Smooth muscle cell (in vitro differentiated cells): ENCODE measurements around the gene SSPN. TPM values are rescaled to one million over a fixed set of nuclear protein-coding genes. Genes with fewer than 3 reads are reported as not detected.
"Not testable (repeated sequence)": the region's sequence is repeated elsewhere in the genome, so short reads cannot be mapped to it uniquely, and the experiment has no call there.

Source experiments
- DNase-seq: peaks from one replicate; lab custom pipeline; 2025; ENCODE audit not compliant: unreplicated experiment; lab: John Stamatoyannopoulos, UW
- H2AFZ ChIP-seq: fragments of 200-600 bp; sonication (generic); 2 replicates; pipeline ENCODE4 v1.6.0; 2016; ENCODE audit warnings: antibody characterized with exemption, low read depth, mild to moderate bottlenecking
- H3F3A ChIP-seq: fragments of 200-600 bp; sonication (generic); 2 replicates; pipeline ENCODE4 v1.6.0; 2017; ENCODE audit warnings: antibody characterized with exemption, low read depth
- H3K27ac ChIP-seq: fragments of 200-600 bp; sonication (generic); 2 replicates; pipeline ENCODE4 v1.5.1; 2016; ENCODE audit warnings: low read depth, mild to moderate bottlenecking
- H3K27me3 ChIP-seq: fragments of 200-600 bp; sonication (generic); 2 replicates; pipeline ENCODE4 v1.6.1; 2016; ENCODE audit warnings: low read depth, mild to moderate bottlenecking
- H3K36me3 ChIP-seq: fragments of 200-600 bp; sonication (generic); 2 replicates; pipeline ENCODE4 v1.5.1; 2016; ENCODE audit warnings: low read depth
- H3K4me1 ChIP-seq: fragments of 200-600 bp; sonication (generic); 2 replicates; pipeline ENCODE4 v1.5.1; 2016; ENCODE audit warnings: low read depth
- H3K4me2 ChIP-seq: fragments of 200-600 bp; sonication (generic); 2 replicates; pipeline ENCODE4 v1.6.0; 2016; ENCODE audit warnings: mild to moderate bottlenecking
- H3K4me3 ChIP-seq: fragments of 200-600 bp; sonication (generic); 2 replicates; pipeline ENCODE4 v1.5.1; 2016; ENCODE audit warnings: mild to moderate bottlenecking
- H3K79me2 ChIP-seq: fragments of 200-600 bp; sonication (generic); 2 replicates; pipeline ENCODE4 v1.6.0; 2016; ENCODE audit warnings: low read depth, mild to moderate bottlenecking
- H3K9ac ChIP-seq: fragments of 200-600 bp; sonication (generic); 2 replicates; pipeline ENCODE4 v1.6.0; 2016; ENCODE audit warnings: low read depth
- H3K9me3 ChIP-seq: fragments of 200-600 bp; sonication (generic); replicated peaks from 2 replicates; pipeline ENCODE4 v1.5.1; 2016; ENCODE audit warnings: low read depth
- H4K20me1 ChIP-seq: fragments of 200-600 bp; sonication (generic); 2 replicates; pipeline ENCODE4 v1.6.0; 2016; ENCODE audit warnings: low read depth
- WGBS: methylation state at CpG from one replicate; pipeline ENCODE4 v1.1.7; 2016; ENCODE audit warnings: low lambda C conversion rate; 5-methylcytosine and 5-hydroxymethylcytosine counted together
- polyA plus RNA-seq: library from polyadenylated mRNA; unstranded; fragments of >200 nt; fragmentation: Nextera tagmentation; extraction: Ambion mirVana; gene quantifications from 2 replicates; pipeline ENCODE4 v1.2.1, GENCODE V29; 2016
- total RNA-seq: library from RNA; depleted of rRNA; stranded (reverse); fragments of >200 nt; gene quantifications from 2 replicates; pipeline ENCODE4 v1.2.3, GENCODE V29; 2014
- TF ChIP-seq, protein P1 (sequence below): fragments of 200-600 bp; sonication (generic); IDR thresholded peaks from 2 replicates; pipeline ENCODE4 v1.5.1; 2017; ENCODE audit warnings: borderline replicate concordance, mild to moderate bottlenecking, antibody characterized with exemption; ENCODE audit not compliant: insufficient read depth, poor library complexity, severe bottlenecking

Gene SSPN
- total and polyA plus RNA-seq, 2 experiments from 2014 or later, result 22.6 to 24.4 TPM

DNA sequence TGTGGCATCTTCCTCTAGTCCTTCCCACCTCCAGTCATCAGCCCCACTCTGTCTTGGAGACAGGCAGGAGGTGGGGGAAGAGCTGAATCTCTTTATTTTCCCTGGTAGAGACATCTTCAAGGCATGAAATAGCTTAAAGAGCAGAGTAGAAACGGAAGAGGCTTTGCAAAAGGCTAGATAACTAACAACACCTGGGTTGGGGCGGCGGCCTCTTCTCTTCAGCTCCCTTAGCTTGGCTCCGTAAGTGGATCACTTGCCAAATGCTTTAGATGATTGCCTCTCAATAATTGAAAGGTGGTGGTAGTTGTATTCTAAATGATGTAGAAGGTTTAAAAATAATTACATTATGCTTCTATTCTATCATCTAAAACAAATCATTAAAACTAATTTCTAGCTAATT, 36.1 kb downstream of the SSPN start:
- H3K27me3 ChIP-seq, result no peaks in the 10 kb centered on the region
- TF ChIP-seq, protein P1, sequence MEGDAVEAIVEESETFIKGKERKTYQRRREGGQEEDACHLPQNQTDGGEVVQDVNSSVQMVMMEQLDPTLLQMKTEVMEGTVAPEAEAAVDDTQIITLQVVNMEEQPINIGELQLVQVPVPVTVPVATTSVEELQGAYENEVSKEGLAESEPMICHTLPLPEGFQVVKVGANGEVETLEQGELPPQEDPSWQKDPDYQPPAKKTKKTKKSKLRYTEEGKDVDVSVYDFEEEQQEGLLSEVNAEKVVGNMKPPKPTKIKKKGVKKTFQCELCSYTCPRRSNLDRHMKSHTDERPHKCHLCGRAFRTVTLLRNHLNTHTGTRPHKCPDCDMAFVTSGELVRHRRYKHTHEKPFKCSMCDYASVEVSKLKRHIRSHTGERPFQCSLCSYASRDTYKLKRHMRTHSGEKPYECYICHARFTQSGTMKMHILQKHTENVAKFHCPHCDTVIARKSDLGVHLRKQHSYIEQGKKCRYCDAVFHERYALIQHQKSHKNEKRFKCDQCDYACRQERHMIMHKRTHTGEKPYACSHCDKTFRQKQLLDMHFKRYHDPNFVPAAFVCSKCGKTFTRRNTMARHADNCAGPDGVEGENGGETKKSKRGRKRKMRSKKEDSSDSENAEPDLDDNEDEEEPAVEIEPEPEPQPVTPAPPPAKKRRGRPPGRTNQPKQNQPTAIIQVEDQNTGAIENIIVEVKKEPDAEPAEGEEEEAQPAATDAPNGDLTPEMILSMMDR, result no peak
- H2AFZ ChIP-seq, result no peak overlapping the region
- WGBS, result 68% methylated on average over 4 of the region's 4 CpGs
- H3K9me3 ChIP-seq, result no peaks in the 10 kb centered on the region
- no peak overlapping the region for H3K9ac ChIP-seq
- H3K27ac ChIP-seq, result no peak overlapping the region
- H3K4me3 ChIP-seq, result no peak overlapping the region
- no peaks in the 10 kb centered on the region for H3K4me1 ChIP-seq
- H3K36me3 ChIP-seq, result no peaks in the 10 kb centered on the region
- H3K4me2 ChIP-seq, result no peak overlapping the region
- H3F3A ChIP-seq, result no peaks in the 10 kb centered on the region
- no peaks in the 10 kb centered on the region for H3K79me2 ChIP-seq
- H4K20me1 ChIP-seq, result no peaks in the 10 kb centered on the region
- no peak for DNase-seq

DNA sequence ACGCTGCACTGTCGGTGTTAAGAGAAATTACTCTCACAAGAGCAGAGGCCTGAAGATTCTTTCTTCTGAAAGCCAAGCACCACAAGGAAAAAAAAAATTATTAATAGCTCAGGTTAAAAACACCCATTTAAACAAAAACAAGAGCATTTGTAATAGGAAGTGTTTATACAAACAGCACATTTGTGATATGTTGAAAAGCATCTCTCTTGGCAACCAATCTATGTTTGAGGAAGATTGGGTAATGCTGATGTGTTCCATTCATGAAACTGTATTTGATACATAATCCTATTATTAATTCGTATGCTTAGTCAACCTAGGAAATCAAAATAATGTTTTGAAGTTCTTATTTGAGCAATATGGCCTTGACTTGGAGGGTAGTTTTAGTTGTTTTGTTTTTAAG, 36.5 kb downstream of the SSPN start:
- no peaks in the 10 kb centered on the region for H3F3A ChIP-seq

DNA sequence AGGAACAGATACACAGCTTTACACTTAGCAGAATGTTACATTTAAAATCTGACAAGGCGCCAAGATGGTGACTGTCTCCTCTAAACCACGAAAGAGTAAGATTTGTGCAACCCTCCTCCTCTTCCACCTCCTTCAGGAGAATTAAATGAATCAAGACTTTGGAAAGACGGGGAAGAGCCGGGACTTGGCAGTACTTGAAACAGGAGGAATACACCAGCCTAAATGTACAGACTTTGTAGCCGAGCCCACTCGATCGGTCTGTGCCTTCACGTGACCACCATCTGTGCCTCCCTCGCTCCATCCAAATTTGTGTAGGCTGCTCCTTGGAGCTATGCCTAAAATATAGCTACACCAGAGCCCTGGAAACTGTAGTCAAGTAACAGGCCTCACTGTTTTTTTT, 38.3 kb downstream of the SSPN start:
- Histone ChIP-seq H3K9me3 (no peaks in the 10 kb centered on the region), H3F3A (no peaks in the 10 kb centered on the region), H3K9ac (no peak overlapping the region), H3K27me3 (no peaks in the 10 kb centered on the region), H4K20me1 (no peaks in the 10 kb centered on the region), H3K4me2 (no peak overlapping the region), H3K36me3 (no peaks in the 10 kb centered on the region), H3K4me1 (no peaks in the 10 kb centered on the region), H3K79me2 (no peaks in the 10 kb centered on the region), H2AFZ (no peak overlapping the region), H3K4me3 (no peak overlapping the region), H3K27ac (no peak overlapping the region)
- DNase-seq, result no peak
- WGBS, result 77% methylated on average over 9 of the region's 9 CpGs
- TF ChIP-seq, protein P1, result no peak

More for the DNA sequence above, 36.5 kb downstream of the SSPN start:
- H3K36me3 ChIP-seq, result no peaks in the 10 kb centered on the region
- DNase-seq, result no peak
- no peaks in the 10 kb centered on the region for H3K79me2 ChIP-seq
- WGBS, result 91% methylated on average over 3 of the region's 3 CpGs
- H3K9ac ChIP-seq, result no peak overlapping the region
- H3K4me3 ChIP-seq, result no peak overlapping the region
- H3K27me3 ChIP-seq, result no peaks in the 10 kb centered on the region
- H3K27ac ChIP-seq, result no peak overlapping the region
- TF ChIP-seq, protein P1, result no peak
- no peaks in the 10 kb centered on the region for H3K4me1 ChIP-seq
- H3K4me2 ChIP-seq, result no peak overlapping the region
- H2AFZ ChIP-seq, result no peak overlapping the region
- H4K20me1 ChIP-seq, result no peaks in the 10 kb centered on the region
- no peaks in the 10 kb centered on the region for H3K9me3 ChIP-seq

DNA sequence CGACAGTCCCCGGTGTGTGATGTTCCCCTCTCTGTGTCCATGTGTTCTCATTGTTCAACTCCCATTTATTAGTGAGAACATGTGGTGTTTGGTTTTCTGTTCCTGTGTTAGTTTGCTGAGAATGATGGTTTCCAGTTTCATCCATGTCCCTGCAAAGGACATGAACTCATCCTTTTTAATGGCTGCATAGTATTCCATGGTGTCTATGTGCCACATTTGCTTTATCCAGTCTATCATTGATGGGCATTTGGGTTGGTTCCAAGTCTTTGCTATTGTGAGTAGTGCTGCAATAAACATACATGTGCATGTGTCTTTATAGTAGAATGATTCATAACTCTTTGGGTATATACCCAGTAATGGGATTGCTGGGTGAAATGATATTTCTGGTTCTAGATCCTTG, 40.1 kb downstream of the SSPN start:
- not testable (repeated sequence) for H3K4me2 ChIP-seq, DNase-seq, H3K4me3 ChIP-seq, H3K27me3 ChIP-seq, H3K9ac ChIP-seq, H2AFZ ChIP-seq, H3K4me1 ChIP-seq, H3K27ac ChIP-seq, H3K36me3 ChIP-seq, H3F3A ChIP-seq, H3K9me3 ChIP-seq, H3K79me2 ChIP-seq, H4K20me1 ChIP-seq
- 90% methylated on average over 2 of the region's 2 CpGs for WGBS
